Activated CD4-positive, alpha-beta T cell treated with anti-CD3 and anti-CD28 coated beads, Interleukin-2, amount 10 ng/mL, durations not matched to agents 7 days and 5 days (primary cell): ENCODE measurements around the gene INKA1. TPM values are rescaled to one million over a fixed set of nuclear protein-coding genes. Genes with fewer than 3 reads are reported as not detected.

Experiments used
- CTCF ChIA-PET: fragments of 350-600 bp; sonication (Branson Sonifier 250); formaldehyde crosslinking; loops from one replicate; lab custom pipeline; 2021; ENCODE audit warnings: antibody characterized with exemption; lab: Charles Lee
- POLR2A ChIA-PET: fragments of 350-600 bp; sonication (Branson Sonifier 250); formaldehyde crosslinking; loops from one replicate; lab custom pipeline; 2021; ENCODE audit warnings: antibody characterized with exemption; lab: Charles Lee
- DNase-seq: peaks from one replicate; pipeline ENCODE4 v3.0.0-alpha.2; 2020
- H3K27ac Mint-ChIP-seq: one replicate; pipeline ENCODE4 v1.8.0; 2021; ENCODE audit warnings: mild to moderate bottlenecking, moderate library complexity, mixed read lengths
- H3K27me3 Mint-ChIP-seq: one replicate; pipeline ENCODE4 v1.8.0; 2021; ENCODE audit warnings: mixed read lengths
- H3K36me3 Mint-ChIP-seq: one replicate; pipeline ENCODE4 v1.8.0; 2021; ENCODE audit warnings: low read depth, mixed read lengths
- H3K4me1 Mint-ChIP-seq: one replicate; pipeline ENCODE4 v1.8.0; 2021; ENCODE audit warnings: mixed read lengths
- H3K4me3 Mint-ChIP-seq: one replicate; pipeline ENCODE4 v1.8.0; 2021; ENCODE audit warnings: mild to moderate bottlenecking, moderate library complexity, mixed read lengths
- H3K9me3 Mint-ChIP-seq: one replicate; pipeline ENCODE4 v1.8.0; 2021; ENCODE audit warnings: mixed read lengths
- total RNA-seq, 2 experiments: library from RNA; stranded (reverse); gene quantifications; one replicate each; pipeline ENCODE4 v1.2.3, GENCODE V29; 2021

Gene INKA1
- total RNA-seq, 2 experiments from 2014 or later, result 0.46 to 0.60 TPM

- POLR2A ChIA-PET, result no interaction called here
- Mint-ChIP-seq H3K27me3 (peaks cover 6% of the 10 kb centered on the region), H3K9me3 (no peaks in the 10 kb centered on the region), H3K36me3 (peaks cover 12% of the 10 kb centered on the region), H3K4me1 (peaks cover 25% of the 10 kb centered on the region), H3K27ac (no peak overlapping the region), H3K4me3 (no peak overlapping the region)
- CTCF ChIA-PET, result interaction anchor here (0.7 to 3.3 kb wide), 5 partner anchors 13 to 118 kb away, joined by 3 to 13 read pairs (median 4); partner anchors contain the start of genes CDHR4 and INKA1
- no peak for DNase-seq
Measured at GRCh38 chr3:49788056-49788455, 15.0 kb upstream of the INKA1 start.

DNA sequence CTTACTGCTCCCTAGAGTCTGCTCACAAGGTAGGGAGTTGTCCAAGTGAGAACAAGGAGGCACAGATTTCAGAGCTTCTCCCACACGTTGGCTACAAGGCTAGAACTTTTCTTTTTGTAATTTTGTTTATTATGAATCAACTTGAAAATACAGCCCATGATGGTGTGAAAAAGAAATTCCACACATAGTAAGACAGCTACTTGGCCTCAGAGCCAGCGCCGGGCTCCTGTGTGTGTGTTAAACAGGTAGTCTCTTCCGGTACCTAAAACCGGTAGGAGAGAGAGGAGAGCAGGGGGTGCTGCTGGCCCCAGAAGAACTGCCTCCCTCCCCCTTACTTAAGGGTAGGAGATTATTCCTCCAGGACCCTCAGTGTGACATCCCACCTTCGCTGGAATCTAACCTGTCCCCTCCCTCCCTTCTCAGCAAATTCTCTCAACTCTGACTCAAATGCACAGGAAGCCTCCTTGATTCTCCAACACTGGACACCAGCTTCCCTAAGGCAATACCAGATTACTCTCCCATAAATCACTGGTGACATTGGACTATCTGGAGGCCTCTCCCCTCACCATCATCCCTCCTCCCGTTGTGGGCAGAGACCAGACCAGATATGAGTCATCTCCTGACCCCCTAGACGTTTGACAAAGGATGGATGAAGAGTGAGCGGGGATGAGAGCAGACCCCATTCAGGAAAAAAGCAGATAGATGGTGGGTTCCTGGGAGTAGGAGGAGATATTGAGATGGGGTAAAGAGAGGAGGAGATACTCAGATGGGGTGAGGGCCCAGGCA lies 12.2 kb upstream of the INKA1 start:
- H3K27ac Mint-ChIP-seq, result no peak overlapping the region
- peaks cover 6% of the 10 kb centered on the region for H3K27me3 Mint-ChIP-seq
- ChIA-PET POLR2A (no interaction called here), CTCF (interaction anchor here (0.5 to 2.2 kb wide), 4 partner anchors 9 to 49 kb away, joined by 3 to 10 read pairs (median 6); partner anchors contain the start of gene INKA1)
- no peaks in the 10 kb centered on the region for H3K36me3 Mint-ChIP-seq
- no peaks in the 10 kb centered on the region for H3K9me3 Mint-ChIP-seq
- no peak overlapping the region for H3K4me3 Mint-ChIP-seq
- H3K4me1 Mint-ChIP-seq, result peaks cover 14% of the 10 kb centered on the region
- no peak for DNase-seq

GRCh38 chr3:49791571-49791970 lies 11.5 kb upstream of the INKA1 start:
- Mint-ChIP-seq H3K27ac (no peak overlapping the region), H3K4me3 (no peak overlapping the region), H3K36me3 (no peaks in the 10 kb centered on the region), H3K9me3 (no peaks in the 10 kb centered on the region), H3K4me1 (peaks cover 12% of the 10 kb centered on the region), H3K27me3 (peaks cover 6% of the 10 kb centered on the region)
- CTCF ChIA-PET, result interaction anchor here (0.8 to 1.1 kb wide), 2 partner anchors 10 to 48 kb away, joined by 3 to 7 read pairs; no protein-coding TSS in a partner anchor
- DNase-seq, result no peak
- POLR2A ChIA-PET, result no interaction called here

DNA sequence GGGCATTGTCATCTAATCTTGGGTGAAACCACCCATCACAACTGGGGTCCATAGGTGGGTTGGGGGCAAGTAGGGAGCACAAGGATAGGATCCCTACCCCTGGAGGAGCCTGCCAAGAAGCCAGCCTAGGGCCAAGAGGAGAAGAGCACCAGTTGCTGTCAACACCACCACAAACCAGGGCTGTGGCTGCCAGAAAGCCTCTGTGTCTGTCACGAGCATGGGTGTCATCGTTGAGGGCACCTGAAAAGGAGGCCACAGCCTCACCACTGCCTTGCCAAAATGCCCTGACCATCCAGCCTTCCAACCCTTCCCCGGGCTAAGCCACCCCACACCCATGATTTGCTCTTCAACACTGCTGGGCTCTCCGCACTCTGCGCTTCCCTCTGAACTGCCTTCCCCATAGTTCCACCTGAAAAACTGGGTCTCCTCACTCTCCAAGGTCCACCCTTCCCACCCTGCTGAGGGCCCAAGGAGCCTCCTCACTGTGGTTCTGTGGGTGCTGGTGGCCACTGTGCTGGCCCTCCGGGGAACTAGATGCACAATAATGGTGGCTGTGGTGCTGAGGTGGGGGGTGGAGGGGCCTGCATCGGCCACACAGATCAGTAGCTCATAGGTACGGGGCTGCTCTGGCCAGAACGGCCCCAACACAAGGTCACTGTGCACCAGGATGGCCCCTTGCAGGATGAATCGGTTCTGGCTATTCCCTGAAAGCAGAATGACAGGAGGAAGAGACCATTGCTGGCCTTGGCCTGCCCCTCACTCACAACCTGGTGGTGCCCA lies 10.5 kb upstream of the INKA1 start:
- ChIA-PET POLR2A (no interaction called here), CTCF (interaction anchor here (2.9 kb wide), 1 partner anchor 11 kb away, joined by 9 read pairs; the partner anchor contains the start of gene INKA1)
- H3K9me3 Mint-ChIP-seq, result no peaks in the 10 kb centered on the region
- H3K4me1 Mint-ChIP-seq, result peaks cover 4% of the 10 kb centered on the region
- no peak overlapping the region for H3K27ac Mint-ChIP-seq
- H3K27me3 Mint-ChIP-seq, result peaks cover 9% of the 10 kb centered on the region
- H3K36me3 Mint-ChIP-seq, result no peaks in the 10 kb centered on the region
- DNase-seq, result no peak
- H3K4me3 Mint-ChIP-seq, result no peak overlapping the region

GRCh38 chr3:49793486-49794085 lies 9.5 kb upstream of the INKA1 start:
- H3K4me1 Mint-ChIP-seq, result peaks cover 4% of the 10 kb centered on the region
- H3K9me3 Mint-ChIP-seq, result no peaks in the 10 kb centered on the region
- peaks cover 9% of the 10 kb centered on the region for H3K27me3 Mint-ChIP-seq
- no peak overlapping the region for H3K4me3 Mint-ChIP-seq
- ChIA-PET CTCF (interaction anchor here (0.6 to 2.9 kb wide), 2 partner anchors 10 to 12 kb away, joined by 3 to 9 read pairs; partner anchors contain the start of gene INKA1), POLR2A (no interaction called here)
- no peaks in the 10 kb centered on the region for H3K36me3 Mint-ChIP-seq
- no peak overlapping the region for H3K27ac Mint-ChIP-seq
- no peak for DNase-seq

GRCh38 chr3:49794431-49794830 lies 8.6 kb upstream of the INKA1 start:
- Mint-ChIP-seq H3K36me3 (no peaks in the 10 kb centered on the region), H3K9me3 (no peaks in the 10 kb centered on the region), H3K27ac (no peak overlapping the region), H3K4me1 (peaks cover 4% of the 10 kb centered on the region), H3K4me3 (no peak overlapping the region), H3K27me3 (peaks cover 9% of the 10 kb centered on the region)
- ChIA-PET POLR2A (no interaction called here), CTCF (interaction anchor here (2.9 kb wide), 1 partner anchor 9 kb away, joined by 9 read pairs; the partner anchor contains the start of gene INKA1)
- no peak for DNase-seq

- H3K9me3 Mint-ChIP-seq, result no peaks in the 10 kb centered on the region
- H3K4me3 Mint-ChIP-seq, result no peak overlapping the region
- peaks cover 1% of the 10 kb centered on the region for H3K4me1 Mint-ChIP-seq
- H3K27me3 Mint-ChIP-seq, result peaks cover 7% of the 10 kb centered on the region
- no peak overlapping the region for H3K27ac Mint-ChIP-seq
- ChIA-PET CTCF (interaction anchor here (0.5 to 2.9 kb wide), 2 partner anchors 8 to 41 kb away, joined by 3 to 9 read pairs; partner anchors contain the start of gene INKA1), POLR2A (no interaction called here)
- H3K36me3 Mint-ChIP-seq, result no peaks in the 10 kb centered on the region
- no peak for DNase-seq
Measured at GRCh38 chr3:49794926-49795905, 7.8 kb upstream of the INKA1 start.

- ChIA-PET CTCF (interaction anchor here (0.6 to 1.3 kb wide), 3 partner anchors 13 to 233 kb away, joined by 4 to 5 read pairs (median 4); partner anchors contain the start of gene IP6K1), POLR2A (interaction anchor here (0.6 kb wide), 1 partner anchor 270 kb away, joined by 3 read pairs; no protein-coding TSS in a partner anchor)
- H3K36me3 Mint-ChIP-seq, result no peaks in the 10 kb centered on the region
- H3K4me1 Mint-ChIP-seq, result peaks cover 9% of the 10 kb centered on the region
- no peaks in the 10 kb centered on the region for H3K9me3 Mint-ChIP-seq
- DNase-seq, result no peak
- H3K27ac Mint-ChIP-seq, result no peak overlapping the region
- peaks cover 18% of the 10 kb centered on the region for H3K27me3 Mint-ChIP-seq
- no peak overlapping the region for H3K4me3 Mint-ChIP-seq
Measured at GRCh38 chr3:49799105-49799504, 4.0 kb upstream of the INKA1 start.

DNA sequence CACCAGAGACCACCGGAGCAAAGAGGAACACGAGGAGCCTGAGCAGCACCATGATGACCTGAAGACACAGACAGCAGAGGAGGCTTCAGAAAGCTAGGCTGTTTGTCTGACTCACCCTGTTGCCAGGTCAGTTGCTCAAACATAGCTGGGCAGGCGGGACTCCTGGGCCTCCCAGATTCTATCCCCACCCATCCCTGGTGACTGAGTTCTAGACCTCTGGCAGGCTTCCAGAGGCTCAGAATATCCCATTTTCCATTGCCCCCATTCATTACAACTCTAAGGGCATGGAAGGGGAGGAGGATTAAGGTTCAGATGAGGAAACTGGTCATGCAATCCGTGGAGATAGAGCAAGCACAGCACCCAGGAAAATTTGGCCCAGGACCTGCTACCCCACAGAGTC lies 3.3 kb upstream of the INKA1 start, which contains the start of gene CDHR4:
TSS of gene CDHR4 (minus strand) at position 113 of the 400 bp plus-strand sequence. CDS start at position 52, 61 bp downstream.
- Mint-ChIP-seq H3K27me3 (peaks cover 18% of the 10 kb centered on the region), H3K27ac (no peak within 1 kb of the TSS), H3K4me1 (peaks cover 11% of the 10 kb centered on the region), H3K4me3 (no peak within 1 kb of the TSS), H3K36me3 (no peaks in the 10 kb centered on the region), H3K9me3 (no peaks in the 10 kb centered on the region)
- POLR2A ChIA-PET, result interaction anchor here (0.6 kb wide), 1 partner anchor 270 kb away, joined by 3 read pairs; no protein-coding TSS in a partner anchor
- DNase-seq, result no peak
- CTCF ChIA-PET, result interaction anchor here (1.3 to 2.2 kb wide), 2 partner anchors 13 to 40 kb away, joined by 5 to 13 read pairs; partner anchors contain the start of gene IP6K1

GRCh38 chr3:49801160-49801559 lies 1.9 kb upstream of the INKA1 start:
- no peak overlapping the region for H3K27ac Mint-ChIP-seq
- peaks cover 15% of the 10 kb centered on the region for H3K4me1 Mint-ChIP-seq
- H3K9me3 Mint-ChIP-seq, result no peaks in the 10 kb centered on the region
- ChIA-PET POLR2A (no interaction called here), CTCF (interaction anchor here (0.8 to 3.1 kb wide), 5 partner anchors 11 to 39 kb away, joined by 3 to 48 read pairs (median 5); partner anchors contain the start of gene IP6K1)
- H3K36me3 Mint-ChIP-seq, result peaks cover 7% of the 10 kb centered on the region
- H3K27me3 Mint-ChIP-seq, result peaks cover 18% of the 10 kb centered on the region
- DNase-seq, result no peak
- no peak overlapping the region for H3K4me3 Mint-ChIP-seq
